HEK293 (cell line): Measurements from ENCODE around the gene PPIA.

Source experiments
- CTCF ChIA-PET: fragments of 350-600 bp; formaldehyde crosslinking; extraction: SDS; loops from one replicate; lab custom pipeline; 2021; ENCODE audit warnings: antibody characterized with exemption; lab: Yijun Ruan, JAX
- POLR2A ChIA-PET: fragments of 300-600 bp; formaldehyde crosslinking; extraction: SDS; loops from one replicate; lab custom pipeline; 2020; ENCODE audit warnings: antibody characterized with exemption, inconsistent platforms; lab: Yijun Ruan, JAX
- H3K27ac ChIP-seq: fragments of 200-500 bp; sonication (Bioruptor generic); 2 replicates; pipeline ENCODE4 v1.5.1; 2014; ENCODE audit warnings: low read depth, low read length, control low read depth, inconsistent platforms; ENCODE audit errors: extremely low read depth
- H3K36me3 ChIP-seq, 2 experiments: fragments of 200-500 bp in 1 of 2; sonication (Bioruptor generic) in 1 of 2; 1 replicate in 1 of 2; 2 replicates in 1 of 2; pipeline ENCODE4 v1.5.1; 2014 to 2017; ENCODE audit warnings: inconsistent platforms in 2 of 2, low read length in 2 of 2; ENCODE audit not compliant: control insufficient read depth in 2 of 2, insufficient read depth in 1 of 2
- H3K4me1 ChIP-seq: fragments of 200-500 bp; sonication (Bioruptor generic); 2 replicates; pipeline ENCODE4 v1.5.1; 2014; ENCODE audit warnings: mild to moderate bottlenecking, low read length, inconsistent platforms; ENCODE audit not compliant: control insufficient read depth, insufficient read depth
- H3K4me3 ChIP-seq: 2 replicates; pipeline ENCODE4 v1.5.1; 2011; ENCODE audit warnings: low read depth, mild to moderate bottlenecking, control low read depth, low read length, moderate library complexity
- H3K9me3 ChIP-seq: fragments of 200-500 bp; sonication (Bioruptor generic); 2 replicates; pipeline ENCODE4 v1.5.1; 2014; ENCODE audit warnings: low read depth, low read length, inconsistent platforms; ENCODE audit not compliant: control insufficient read depth, insufficient read depth
- HOXD13 ChIP-seq: sonication (generic); formaldehyde crosslinking; IDR thresholded peaks from 2 replicates; pipeline ENCODE4 v1.8.0; 2022; ENCODE audit warnings: missing genetic modification reagents, borderline replicate concordance
- KLF9 ChIP-seq: fragments of 450-650 bp; formaldehyde crosslinking; IDR thresholded peaks from 2 replicates; pipeline ENCODE4 v1.5.1; 2016; ENCODE audit warnings: missing biosample characterization, missing genetic modification characterization, low read depth
- PRDM1 ChIP-seq: fragments of 450-650 bp; formaldehyde crosslinking; IDR thresholded peaks from 2 replicates; pipeline ENCODE4; 2016; ENCODE audit warnings: missing biosample characterization, missing genetic modification characterization
- SALL2 ChIP-seq: fragments of 450-650 bp; formaldehyde crosslinking; IDR thresholded peaks from 2 replicates; pipeline ENCODE4 v1.5.0; 2017; ENCODE audit warnings: missing biosample characterization, mild to moderate bottlenecking, missing genetic modification characterization, borderline replicate concordance
- ZBTB21 ChIP-seq: fragments of 450-650 bp; formaldehyde crosslinking; IDR thresholded peaks from 2 replicates; pipeline ENCODE4 v1.5.1; 2017; ENCODE audit warnings: missing biosample characterization, missing genetic modification characterization
- ZBTB48 ChIP-seq: fragments of 450-650 bp; formaldehyde crosslinking; IDR thresholded peaks from 2 replicates; pipeline ENCODE4 v1.5.1; 2016; ENCODE audit warnings: missing biosample characterization, missing genetic modification characterization
- ZNF138 ChIP-seq: fragments of 450-650 bp; formaldehyde crosslinking; IDR thresholded peaks from 2 replicates; pipeline ENCODE4 v1.5.1; 2016; ENCODE audit warnings: missing biosample characterization, missing genetic modification characterization, borderline replicate concordance
- ZNF155 ChIP-seq: fragments of 450-650 bp; formaldehyde crosslinking; IDR thresholded peaks from 2 replicates; pipeline ENCODE4 v1.5.1; 2016; ENCODE audit warnings: missing biosample characterization, missing genetic modification characterization
- ZNF335 ChIP-seq: fragments of 450-650 bp; formaldehyde crosslinking; conservative IDR thresholded peaks from 2 replicates; pipeline ENCODE4 v1.5.1; 2016; ENCODE audit warnings: missing biosample characterization, missing genetic modification characterization
- ZNF366 ChIP-seq: fragments of 450-650 bp; formaldehyde crosslinking; conservative IDR thresholded peaks from 2 replicates; pipeline ENCODE4 v1.5.1; 2016; ENCODE audit warnings: missing biosample characterization, missing genetic modification characterization
- ZNF501 ChIP-seq: fragments of 450-650 bp; formaldehyde crosslinking; IDR thresholded peaks from 2 replicates; pipeline ENCODE4 v1.5.1; 2016; ENCODE audit warnings: missing biosample characterization, missing genetic modification characterization
- ZNF558 ChIP-seq: fragments of 450-650 bp; formaldehyde crosslinking; IDR thresholded peaks from 2 replicates; pipeline ENCODE4 v1.5.1; 2016; ENCODE audit warnings: missing biosample characterization, missing genetic modification characterization
- ZNF670 ChIP-seq: fragments of 450-650 bp; formaldehyde crosslinking; IDR thresholded peaks from 2 replicates; pipeline ENCODE4 v1.5.1; 2016; ENCODE audit warnings: missing biosample characterization, missing genetic modification characterization, low read depth
- TF ChIP-seq, protein P1 (sequence below): fragments of 450-650 bp; formaldehyde crosslinking; IDR thresholded peaks from 2 replicates; pipeline ENCODE4 v1.5.1; 2016; ENCODE audit warnings: missing biosample characterization, missing genetic modification characterization
- TF ChIP-seq, protein P2 (sequence below): fragments of 450-650 bp; formaldehyde crosslinking; IDR thresholded peaks from 2 replicates; pipeline ENCODE4 v1.5.1; 2016; ENCODE audit warnings: missing biosample characterization, missing genetic modification characterization, low read depth

Gene PPIA

DNA sequence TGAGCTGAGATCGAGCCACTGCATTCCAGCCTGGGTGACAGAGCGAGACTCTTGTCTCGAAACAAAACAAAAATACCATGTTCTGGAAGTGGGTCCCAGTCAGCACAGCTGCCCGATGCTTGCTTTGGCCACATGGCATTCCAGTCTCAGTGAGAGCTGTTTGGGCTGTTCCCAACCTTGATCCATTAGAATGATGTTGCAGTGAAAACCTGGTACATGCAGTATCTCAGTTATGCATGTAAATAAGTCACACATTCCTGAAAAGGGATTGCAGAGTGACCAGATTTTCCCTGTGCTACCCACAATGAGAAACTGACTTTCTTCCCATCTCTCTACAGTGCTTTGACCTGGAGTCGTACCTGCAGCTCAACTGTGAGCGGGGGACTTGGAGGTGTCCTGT lies 32.4 kb upstream of the PPIA start (continued):
- TF ChIP-seq, protein P1, sequence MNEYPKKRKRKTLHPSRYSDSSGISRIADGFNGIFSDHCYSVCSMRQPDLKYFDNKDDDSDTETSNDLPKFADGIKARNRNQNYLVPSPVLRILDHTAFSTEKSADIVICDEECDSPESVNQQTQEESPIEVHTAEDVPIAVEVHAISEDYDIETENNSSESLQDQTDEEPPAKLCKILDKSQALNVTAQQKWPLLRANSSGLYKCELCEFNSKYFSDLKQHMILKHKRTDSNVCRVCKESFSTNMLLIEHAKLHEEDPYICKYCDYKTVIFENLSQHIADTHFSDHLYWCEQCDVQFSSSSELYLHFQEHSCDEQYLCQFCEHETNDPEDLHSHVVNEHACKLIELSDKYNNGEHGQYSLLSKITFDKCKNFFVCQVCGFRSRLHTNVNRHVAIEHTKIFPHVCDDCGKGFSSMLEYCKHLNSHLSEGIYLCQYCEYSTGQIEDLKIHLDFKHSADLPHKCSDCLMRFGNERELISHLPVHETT (tag by site-specific recombination): no peak
- TF ChIP-seq ZNF501 (tag by site-specific recombination): no peak
- TF ChIP-seq, all 188 proteins: peak for 0

DNA sequence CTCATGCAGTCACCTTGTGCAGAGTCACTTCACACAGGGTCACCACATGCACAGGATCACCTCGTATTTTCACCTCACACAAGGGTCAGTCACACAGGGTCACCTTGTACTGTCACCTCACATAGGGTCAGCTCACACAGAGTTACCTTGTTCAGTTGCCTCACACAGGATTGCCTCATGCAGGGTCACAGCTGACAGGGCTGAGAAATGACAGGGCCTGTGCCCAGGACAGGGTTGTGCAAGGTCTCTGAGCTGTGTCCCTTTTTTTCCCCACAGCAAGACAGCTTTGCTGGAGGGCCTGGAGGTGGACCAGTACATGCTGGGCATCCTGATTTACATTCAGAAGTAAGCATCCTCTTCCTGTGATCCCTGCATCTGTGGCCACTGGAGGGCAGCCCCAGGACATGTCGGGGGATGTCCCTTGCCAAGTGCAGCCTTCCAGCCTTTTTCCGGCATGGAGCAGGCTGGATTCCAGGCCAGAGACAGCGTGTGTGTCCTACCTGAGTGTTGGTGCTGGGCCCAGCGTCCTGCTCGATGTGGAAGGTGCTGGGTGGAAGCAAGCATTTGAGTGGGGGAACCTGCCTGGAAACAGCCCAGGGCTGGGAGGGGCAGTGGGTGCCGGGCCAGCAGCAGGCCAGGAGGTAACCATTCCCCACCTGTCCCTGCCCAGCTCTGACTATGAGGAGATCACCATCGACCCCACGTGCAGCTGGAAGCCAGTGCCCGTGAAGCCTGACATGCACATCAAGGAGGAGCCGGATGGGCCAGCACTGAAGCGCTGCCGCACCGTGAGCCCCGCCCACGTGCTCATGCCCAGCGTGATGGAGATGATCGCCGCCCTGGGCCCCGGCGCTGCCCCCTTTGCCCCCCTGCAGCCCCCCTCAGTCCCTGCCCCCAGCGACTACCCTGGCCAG lies 31.6 kb upstream of the PPIA start:
- POLR2A ChIA-PET: interaction anchor here (0.6 kb wide), 1 partner anchor 149 kb away, joined by 4 read pairs; no protein-coding TSS in a partner anchor
- Histone ChIP-seq H3K4me3 (no peak overlapping the region), H3K36me3 (peaks cover 5 to 71% of the 10 kb centered on the region in 2 experiments; a peak in 2 of 3 replicates), H3K9me3 (no peaks in the 10 kb centered on the region), H3K27ac (no peak overlapping the region), H3K4me1 (peaks cover 5% of the 10 kb centered on the region; the same call in 1 of the 2 replicates)
- TF ChIP-seq SALL2: no peak
- no peak for TF ChIP-seq ZNF155 (tag by site-specific recombination)
- TF ChIP-seq ZNF366 (tag by site-specific recombination): no peak
- TF ChIP-seq ZBTB48 (tag by site-specific recombination): no peak
- TF ChIP-seq ZNF558 (tag by site-specific recombination): no peak
- CTCF ChIA-PET: no interaction called here

GRCh38 chr7:44765579-44766415 lies 30.7 kb upstream of the PPIA start:
- POLR2A ChIA-PET: interaction anchor here (0.8 kb wide), 1 partner anchor 159 kb away, joined by 3 read pairs; the partner anchor contains the start of gene OGDH
- Histone ChIP-seq H3K4me1 (peaks cover 5% of the 10 kb centered on the region; the same call in 1 of the 2 replicates), H3K9me3 (no peaks in the 10 kb centered on the region)
- TF ChIP-seq KLF9 (tag by site-specific recombination) (no peak), ZBTB21 (no peak), ZNF335 (no peak), ZNF670 (tag by site-specific recombination) (no peak), HOXD13 (no peak), PRDM1 (tag by site-specific recombination) (no peak), ZNF138 (tag by site-specific recombination) (no peak)
- TF ChIP-seq, protein P2, sequence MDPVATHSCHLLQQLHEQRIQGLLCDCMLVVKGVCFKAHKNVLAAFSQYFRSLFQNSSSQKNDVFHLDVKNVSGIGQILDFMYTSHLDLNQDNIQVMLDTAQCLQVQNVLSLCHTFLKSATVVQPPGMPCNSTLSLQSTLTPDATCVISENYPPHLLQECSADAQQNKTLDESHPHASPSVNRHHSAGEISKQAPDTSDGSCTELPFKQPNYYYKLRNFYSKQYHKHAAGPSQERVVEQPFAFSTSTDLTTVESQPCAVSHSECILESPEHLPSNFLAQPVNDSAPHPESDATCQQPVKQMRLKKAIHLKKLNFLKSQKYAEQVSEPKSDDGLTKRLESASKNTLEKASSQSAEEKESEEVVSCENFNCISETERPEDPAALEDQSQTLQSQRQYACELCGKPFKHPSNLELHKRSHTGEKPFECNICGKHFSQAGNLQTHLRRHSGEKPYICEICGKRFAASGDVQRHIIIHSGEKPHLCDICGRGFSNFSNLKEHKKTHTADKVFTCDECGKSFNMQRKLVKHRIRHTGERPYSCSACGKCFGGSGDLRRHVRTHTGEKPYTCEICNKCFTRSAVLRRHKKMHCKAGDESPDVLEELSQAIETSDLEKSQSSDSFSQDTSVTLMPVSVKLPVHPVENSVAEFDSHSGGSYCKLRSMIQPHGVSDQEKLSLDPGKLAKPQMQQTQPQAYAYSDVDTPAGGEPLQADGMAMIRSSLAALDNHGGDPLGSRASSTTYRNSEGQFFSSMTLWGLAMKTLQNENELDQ (tag by site-specific recombination): no peak
- TF ChIP-seq, all 188 proteins: peak for 0
- no peak overlapping the region for H3K4me3 ChIP-seq
- H3K27ac ChIP-seq: no peak overlapping the region
- CTCF ChIA-PET: no interaction called here
- H3K36me3 ChIP-seq: peaks cover 5 to 62% of the 10 kb centered on the region in 2 experiments; a peak in 2 of 3 replicates
